Muscle layer of colon (tissue), 2 donors: ENCODE results near the gene ASB16.

Source experiments
- H3K27ac ChIP-seq: one replicate; pipeline ENCODE4 v1.7.0; 2013; ENCODE audit warnings: low read depth, mild to moderate bottlenecking, low read length, moderate library complexity
- H3K27me3 ChIP-seq, 2 donors: one replicate each; pipeline ENCODE4 v1.7.0; 2013; ENCODE audit warnings: low read length in 2 of 2, mild to moderate bottlenecking in 2 of 2; ENCODE audit not compliant: insufficient read depth in 2 of 2, control insufficient read depth in 1 of 2
- H3K36me3 ChIP-seq: one replicate; pipeline ENCODE4 v1.7.0; 2013; ENCODE audit warnings: mild to moderate bottlenecking, low read length; ENCODE audit not compliant: insufficient read depth
- H3K4me1 ChIP-seq: one replicate; pipeline ENCODE4 v1.7.0; 2013; ENCODE audit warnings: mild to moderate bottlenecking, low read length; ENCODE audit not compliant: insufficient read depth
- H3K4me3 ChIP-seq, 2 donors: one replicate each; pipeline ENCODE4 v1.7.0; 2013; ENCODE audit warnings: low read length in 2 of 2, low read depth in 1 of 2, mild to moderate bottlenecking in 1 of 2, moderate library complexity in 1 of 2
- H3K9ac ChIP-seq: one replicate; pipeline ENCODE4 v1.7.0; 2013; ENCODE audit warnings: low read length
- H3K9me3 ChIP-seq: one replicate; pipeline ENCODE4 v1.7.0; 2013; ENCODE audit warnings: mild to moderate bottlenecking, low read length
- donor health status: abdominal sarcoma.
- donor health status: Adenocarcinoma of cecum.

ASB16 gene

DNA sequence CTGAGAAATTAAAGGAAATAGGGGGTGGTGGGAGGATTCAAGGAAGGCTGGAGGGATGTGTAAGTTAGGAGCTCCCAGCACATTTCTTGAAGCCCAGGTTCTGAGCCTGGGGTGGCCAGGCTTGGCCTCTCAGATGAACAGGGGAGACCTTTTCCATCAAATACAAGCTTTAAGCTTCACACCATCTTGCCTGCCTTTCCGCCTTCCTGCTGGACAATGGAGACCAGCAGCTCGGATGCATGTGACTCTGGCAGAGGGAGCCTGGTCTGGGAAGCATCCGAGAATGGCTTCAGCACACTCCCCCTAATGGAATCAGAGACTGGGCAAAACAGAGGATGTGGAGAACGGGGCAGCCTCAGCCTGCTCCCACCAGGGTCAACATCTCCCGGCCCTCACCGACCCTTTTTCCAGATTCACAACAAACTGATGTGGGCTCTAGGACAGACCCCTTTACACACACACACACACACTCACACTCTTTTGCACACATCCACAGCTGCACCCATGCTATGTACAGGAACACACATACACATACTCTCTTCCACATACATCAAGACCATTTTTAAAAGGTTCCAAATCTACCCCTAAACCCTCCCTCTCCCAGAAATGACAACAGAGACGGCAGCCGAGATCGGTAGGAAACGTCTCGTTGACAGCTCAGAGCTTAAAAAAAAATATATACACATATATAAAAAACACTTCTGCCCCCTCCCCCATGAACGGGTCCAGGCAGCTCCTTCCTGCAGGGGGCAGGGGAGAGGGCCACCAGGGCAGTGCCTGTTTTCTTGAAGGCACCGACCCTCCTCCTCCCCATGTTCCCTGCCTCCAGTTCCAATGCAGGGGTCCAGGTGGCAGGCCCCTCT lies 35.7 kb downstream of the ASB16 start:
- Histone ChIP-seq H3K9me3 (no peaks in the 10 kb centered on the region), H3K4me3 (no peak overlapping the region), H3K27me3 (no peaks in the 10 kb centered on the region), H3K9ac (no peak overlapping the region), H3K27ac (no peak overlapping the region), H3K36me3 (peaks cover 35% of the 10 kb centered on the region), H3K4me1 (peaks cover 13% of the 10 kb centered on the region)

GRCh38 chr17:44206825-44207155 lies 36.3 kb downstream of the ASB16 start:
- H3K9me3 ChIP-seq, result no peaks in the 10 kb centered on the region
- no peaks in the 10 kb centered on the region for H3K27me3 ChIP-seq
- H3K9ac ChIP-seq, result no peak overlapping the region
- peaks cover 41% of the 10 kb centered on the region for H3K36me3 ChIP-seq
- H3K27ac ChIP-seq, result no peak overlapping the region
- no peak overlapping the region for H3K4me3 ChIP-seq
- peaks cover 12% of the 10 kb centered on the region for H3K4me1 ChIP-seq

DNA sequence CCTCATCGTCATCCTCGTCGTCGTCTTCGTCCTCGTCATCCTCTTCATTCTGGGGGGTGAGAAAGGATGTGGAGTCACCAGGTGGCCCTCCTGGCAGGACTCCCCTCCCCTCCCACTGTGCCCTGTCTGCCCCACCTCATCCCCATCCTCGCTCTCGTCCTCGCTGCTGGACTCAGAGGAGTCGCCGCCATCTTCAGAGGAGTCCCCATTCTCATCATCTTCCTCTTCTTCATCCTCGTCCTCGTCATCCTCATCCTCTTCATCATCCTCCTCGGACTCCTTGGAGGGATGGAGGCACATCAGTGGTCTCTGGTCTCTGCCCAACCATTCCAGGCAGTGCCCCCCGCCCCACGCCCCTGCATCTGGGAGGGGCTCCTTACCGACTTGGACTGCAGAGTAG lies 36.8 kb downstream of the ASB16 start:
- Histone ChIP-seq H3K36me3 (peaks cover 43% of the 10 kb centered on the region), H3K9ac (no peak overlapping the region), H3K27me3 (no peaks in the 10 kb centered on the region), H3K4me1 (peaks cover 12% of the 10 kb centered on the region), H3K9me3 (no peaks in the 10 kb centered on the region), H3K4me3 (no peak overlapping the region), H3K27ac (no peak overlapping the region)

- Histone ChIP-seq H3K36me3 (peaks cover 43% of the 10 kb centered on the region), H3K9me3 (no peaks in the 10 kb centered on the region), H3K4me3 (no peak overlapping the region), H3K27ac (no peak overlapping the region), H3K9ac (no peak overlapping the region), H3K4me1 (peaks cover 12% of the 10 kb centered on the region), H3K27me3 (no peaks in the 10 kb centered on the region)
These were observed 37.2 kb downstream of the ASB16 start for GRCh38 chr17:44207743-44208142.

- H3K27me3 ChIP-seq, result no peaks in the 10 kb centered on the region
- H3K27ac ChIP-seq, result peak overlapping the region; percentile 63
- peaks cover 12% of the 10 kb centered on the region for H3K4me1 ChIP-seq
- peaks cover 58% of the 10 kb centered on the region for H3K36me3 ChIP-seq
- H3K4me3 ChIP-seq, result no peak overlapping the region
- peak overlapping the region; percentile 32 for H3K9ac ChIP-seq
- no peaks in the 10 kb centered on the region for H3K9me3 ChIP-seq
These were observed 39.4 kb downstream of the ASB16 start for GRCh38 chr17:44209786-44210341.

- peak overlapping the region; percentile 32 for H3K9ac ChIP-seq
- H3K9me3 ChIP-seq, result no peaks in the 10 kb centered on the region
- no peak overlapping the region for H3K4me3 ChIP-seq
- no peaks in the 10 kb centered on the region for H3K27me3 ChIP-seq
- H3K4me1 ChIP-seq, result peaks cover 12% of the 10 kb centered on the region
- peak overlapping the region; percentile 63 for H3K27ac ChIP-seq
- H3K36me3 ChIP-seq, result peaks cover 65% of the 10 kb centered on the region
These were observed 40.1 kb downstream of the ASB16 start for GRCh38 chr17:44210342-44211192.

- Histone ChIP-seq H3K4me3 (no peak overlapping the region), H3K27ac (no peak overlapping the region), H3K27me3 (no peaks in the 10 kb centered on the region), H3K9ac (no peak overlapping the region), H3K4me1 (peaks cover 15% of the 10 kb centered on the region), H3K36me3 (peaks cover 75% of the 10 kb centered on the region), H3K9me3 (no peaks in the 10 kb centered on the region)
These were observed 41.1 kb downstream of the ASB16 start for GRCh38 chr17:44211281-44212265.

DNA sequence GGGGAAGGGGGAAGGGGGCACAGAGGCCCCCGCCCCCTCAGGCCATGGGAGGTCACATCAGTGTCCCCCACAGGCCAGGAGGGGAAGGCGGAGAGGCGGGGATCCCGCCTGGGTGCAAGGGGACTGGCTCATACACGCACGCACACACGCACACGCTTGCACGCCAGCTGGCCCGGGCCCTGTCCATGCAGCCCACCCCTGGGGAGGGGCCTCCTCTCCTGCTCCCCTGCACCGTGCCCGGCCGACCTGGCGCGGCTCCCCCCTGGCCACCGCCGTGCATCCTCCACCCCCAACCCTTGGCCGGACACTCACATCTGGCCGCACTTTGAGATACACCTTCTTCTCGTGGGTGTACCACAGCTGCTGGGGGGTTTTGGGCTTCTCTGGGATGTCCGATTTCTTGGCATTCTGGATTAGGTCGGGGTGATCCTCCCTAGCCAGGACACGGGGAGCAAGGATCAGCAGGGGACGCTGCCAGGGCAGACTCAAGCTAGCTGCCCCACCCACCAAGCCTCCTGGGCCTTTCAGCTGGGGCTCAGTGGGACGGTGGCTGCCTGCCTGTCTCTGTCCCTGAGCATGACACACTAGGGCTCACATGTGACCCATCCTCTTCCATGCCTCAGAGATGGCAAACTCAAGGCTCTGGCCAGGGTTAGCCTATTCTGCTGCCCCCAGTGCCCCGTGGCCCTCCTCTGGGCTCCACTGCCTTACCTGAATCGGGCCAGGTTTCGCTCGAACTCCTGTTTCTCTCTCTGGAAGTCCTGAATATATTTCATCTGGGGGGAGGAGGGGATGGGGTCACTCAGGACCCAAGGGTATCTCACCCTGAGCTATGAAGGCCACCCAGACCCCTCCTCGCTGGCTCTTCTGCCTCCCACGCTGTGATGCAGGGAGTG lies 42.3 kb downstream of the ASB16 start:
- Histone ChIP-seq H3K36me3 (peaks cover 78% of the 10 kb centered on the region), H3K27me3 (no peaks in the 10 kb centered on the region), H3K9ac (no peak overlapping the region), H3K27ac (no peak overlapping the region), H3K4me3 (no peak overlapping the region), H3K9me3 (no peaks in the 10 kb centered on the region), H3K4me1 (peaks cover 27% of the 10 kb centered on the region)

GRCh38 chr17:44213403-44214229 lies 43.1 kb downstream of the ASB16 start:
- H3K4me1 ChIP-seq, result peaks cover 32% of the 10 kb centered on the region
- no peaks in the 10 kb centered on the region for H3K9me3 ChIP-seq
- no peaks in the 10 kb centered on the region for H3K27me3 ChIP-seq
- H3K27ac ChIP-seq, result no peak overlapping the region
- H3K4me3 ChIP-seq, result no peak overlapping the region
- peaks cover 70% of the 10 kb centered on the region for H3K36me3 ChIP-seq
- no peak overlapping the region for H3K9ac ChIP-seq

- Histone ChIP-seq H3K4me3 (no peak overlapping the region), H3K9me3 (no peaks in the 10 kb centered on the region), H3K36me3 (peaks cover 65% of the 10 kb centered on the region), H3K4me1 (peaks cover 32% of the 10 kb centered on the region), H3K27ac (no peak overlapping the region), H3K27me3 (no peaks in the 10 kb centered on the region), H3K9ac (no peak overlapping the region)
These were observed 43.7 kb downstream of the ASB16 start for GRCh38 chr17:44214230-44214494.
